Cortex of kidney (tissue), 1 donor: ENCODE results near the gene HOXB5.

Experiments used
- DNase-seq: peaks from one replicate; lab custom pipeline; 2025; lab: John Stamatoyannopoulos, UW

The HOXB5 gene

GRCh38 chr17:48615963-48616716, 22.6 kb upstream of the HOXB5 start:
- DNase-seq = no peak

- DNase-seq = no peak
These were observed 21.7 kb upstream of the HOXB5 start, which contains the start of gene HOXB8 for GRCh38 chr17:48615047-48615962. HOXB8 (minus strand) TSS chr17:48615292; CDS start chr17:48614704, 588 bp downstream.

GRCh38 chr17:48613862-48614694, 20.5 kb upstream of the HOXB5 start:
- no peak for DNase-seq

- no peak for DNase-seq
These were observed 19.5 kb upstream of the HOXB5 start for GRCh38 chr17:48612854-48613691.

GRCh38 chr17:48612456-48612853, 18.9 kb upstream of the HOXB5 start:
- DNase-seq = no peak

GRCh38 chr17:48611681-48612455, 18.3 kb upstream of the HOXB5 start:
- DNase-seq = no peak

GRCh38 chr17:48611213-48611612, 17.6 kb upstream of the HOXB5 start:
- no peak for DNase-seq

- DNase-seq = no peak
These were observed 17.0 kb upstream of the HOXB5 start, which contains the start of gene HOXB7 for GRCh38 chr17:48610282-48611211. HOXB7 (minus strand) TSS chr17:48611017; CDS start chr17:48610918, 99 bp downstream.

- no peak for DNase-seq
These were observed 16.2 kb upstream of the HOXB5 start for GRCh38 chr17:48609759-48610281.

- DNase-seq = no peak
These were observed 15.5 kb upstream of the HOXB5 start for GRCh38 chr17:48609033-48609432.

GRCh38 chr17:48608494-48608834, 14.9 kb upstream of the HOXB5 start:
- DNase-seq = no peak

- no peak for DNase-seq
These were observed 13.5 kb upstream of the HOXB5 start for GRCh38 chr17:48606892-48607614.

- DNase-seq = no peak
These were observed 12.7 kb upstream of the HOXB5 start for GRCh38 chr17:48605991-48606891.

GRCh38 chr17:48605409-48605919, 11.9 kb upstream of the HOXB5 start:
- DNase-seq = no peak

- DNase-seq = no peak
These were observed 11.3 kb upstream of the HOXB5 start, which contains the start of gene HOXB6 for GRCh38 chr17:48604770-48605329. HOXB6 (minus strand) TSS chr17:48604986; CDS start chr17:48598150, 6,836 bp downstream.

- DNase-seq = no peak
These were observed 10.6 kb upstream of the HOXB5 start for GRCh38 chr17:48603959-48604769.
